Measurements from ENCODE around the gene TMEM184B.
A peak's percentile ranks its signal among the peaks of the same experiment; 100 is the strongest.

Gene TMEM184B

GRCh38 chr22:38272373-38273134 is at the start of gene TMEM184B:
TMEM184B (minus strand) TSS chr22:38273010; CDS start chr22:38247961, 25,049 bp downstream.
- peak; percentile 51 to 68 for DNase-seq (ENCODE audit: low read depth in 2 of 2)

- no peak for DNase-seq (ENCODE audit: low read depth in 2 of 2)
Measured at GRCh38 chr22:38320605-38321402, 48.0 kb upstream of the TMEM184B start.

GRCh38 chr22:38318792-38319773 is 46.3 kb upstream of the TMEM184B start:
- no peak for DNase-seq (ENCODE audit: low read depth in 2 of 2)

GRCh38 chr22:38317995-38318715 is 45.3 kb upstream of the TMEM184B start:
- DNase-seq (ENCODE audit: low read depth in 2 of 2), result no peak

GRCh38 chr22:38317122-38317994 is 44.5 kb upstream of the TMEM184B start, which contains the start of gene CSNK1E:
CSNK1E (minus strand) TSS chr22:38317433; CDS start chr22:38314157, 3,276 bp downstream.
- DNase-seq (ENCODE audit: low read depth in 2 of 2), result peak; percentile 34 to 52

GRCh38 chr22:38316364-38317121 is 43.7 kb upstream of the TMEM184B start:
- no peak for DNase-seq (ENCODE audit: low read depth in 2 of 2)

GRCh38 chr22:38315823-38316363 is 43.1 kb upstream of the TMEM184B start:
- no peak for DNase-seq (ENCODE audit: low read depth in 2 of 2)

GRCh38 chr22:38314933-38315822 is 42.4 kb upstream of the TMEM184B start:
- DNase-seq (ENCODE audit: low read depth in 2 of 2), result no peak

GRCh38 chr22:38314051-38314932 is 41.5 kb upstream of the TMEM184B start:
- DNase-seq (ENCODE audit: low read depth in 2 of 2), result no peak

- no peak for DNase-seq (ENCODE audit: low read depth in 2 of 2)
Measured at GRCh38 chr22:38313384-38313955, 40.7 kb upstream of the TMEM184B start.

- no peak for DNase-seq (ENCODE audit: low read depth in 2 of 2)
Measured at GRCh38 chr22:38312261-38312800, 39.5 kb upstream of the TMEM184B start.

- DNase-seq (ENCODE audit: low read depth in 2 of 2), result no peak
Measured at GRCh38 chr22:38311323-38311620, 38.5 kb upstream of the TMEM184B start.

- DNase-seq (ENCODE audit: low read depth in 2 of 2), result no peak
Measured at GRCh38 chr22:38310518-38311322, 37.9 kb upstream of the TMEM184B start.

- DNase-seq (ENCODE audit: low read depth in 2 of 2), result no peak
Measured at GRCh38 chr22:38309614-38310517, 37.1 kb upstream of the TMEM184B start.

All from stimulated activated CD8-positive, alpha-beta memory T cell treated with anti-CD3 and anti-CD28 coated beads, Interleukin-15, amount 100 ng/mL, for 4 hours (primary cell).